Fibroblast of villous mesenchyme (primary cell): Measurements from ENCODE around the gene SP7. TPM values are rescaled to one million over a fixed set of nuclear protein-coding genes. Genes with fewer than 3 reads are reported as not detected.

ENCODE experiments used
- DNase-seq: peaks from one replicate; pipeline ENCODE4 v3.0.0-alpha.2; 2010; ENCODE audit warnings: low read depth
- H3K4me3 ChIP-seq: 2 replicates; pipeline ENCODE4 v1.5.1; 2011; ENCODE audit warnings: low read depth, mild to moderate bottlenecking, low read length
- CTCF ChIP-seq: IDR thresholded peaks from 2 replicates; pipeline ENCODE4 v1.5.1; 2012; ENCODE audit warnings: low read depth, mild to moderate bottlenecking, low read length; ENCODE audit not compliant: insufficient read depth
- total RNA-seq: library from RNA; depleted of rRNA; stranded (reverse); fragments of >200 nt; gene quantifications from 2 replicates; pipeline ENCODE4 v1.2.3, GENCODE V29; 2012

Gene SP7
- total RNA-seq, 1 donor = not detected

- H3K4me3 ChIP-seq = no peak overlapping the region
- TF ChIP-seq CTCF = no peak
- DNase-seq = no peak
Observed at GRCh38 chr12:53330671-53331070, 5.5 kb downstream of the SP7 start.

- DNase-seq = no peak
- TF ChIP-seq CTCF = no peak
- no peak overlapping the region for H3K4me3 ChIP-seq
Observed at GRCh38 chr12:53328043-53328435, 8.1 kb downstream of the SP7 start.

- TF ChIP-seq CTCF = peak; percentile 36
- H3K4me3 ChIP-seq = no peak overlapping the region
- DNase-seq = peak; percentile 13
Observed at GRCh38 chr12:53327435-53328042, 8.6 kb downstream of the SP7 start.

- TF ChIP-seq CTCF = no peak
- no peak for DNase-seq
- no peak overlapping the region for H3K4me3 ChIP-seq
Observed at GRCh38 chr12:53326460-53327185, 9.5 kb downstream of the SP7 start.

GRCh38 chr12:53325511-53326061, 10.6 kb downstream of the SP7 start:
- DNase-seq = no peak
- peak overlapping the region; percentile 70 for H3K4me3 ChIP-seq
- TF ChIP-seq CTCF = no peak

GRCh38 chr12:53324779-53325510, 11.2 kb downstream of the SP7 start:
- peak overlapping the region; percentile 70 for H3K4me3 ChIP-seq
- DNase-seq = peak; percentile 93
- peak; percentile 79 for TF ChIP-seq CTCF
